GM18502 (cell line): ENCODE data around the gene ZNF823.
"Not testable (repeated sequence)": the region's sequence is repeated elsewhere in the genome, so short reads cannot be mapped to it uniquely, and the experiment has no call there.

Source experiments
- ATAC-seq: cut with Tn5 transposase; IDR thresholded peaks from one replicate; pipeline ENCODE4 v1.9.1; 2021; ENCODE audit warnings: mild to moderate bottlenecking; ENCODE audit not compliant: unreplicated experiment, poor library complexity

ZNF823 gene

GRCh38 chr19:11685676-11686650 lies 52.8 kb downstream of the ZNF823 start:
- ATAC-seq = no peak

GRCh38 chr19:11684987-11685675 lies 53.6 kb downstream of the ZNF823 start:
- no peak for ATAC-seq

- ATAC-seq = no peak
Observed at GRCh38 chr19:11680689-11681302, 58.0 kb downstream of the ZNF823 start.

- no peak for ATAC-seq
Observed at GRCh38 chr19:11678504-11678903, 60.2 kb downstream of the ZNF823 start.

- ATAC-seq = not testable (repeated sequence)
Observed at GRCh38 chr19:11676661-11677600, 61.8 kb downstream of the ZNF823 start.

- ATAC-seq = no peak
Observed at GRCh38 chr19:11675569-11675968, 63.2 kb downstream of the ZNF823 start.

- no peak for ATAC-seq
Observed at GRCh38 chr19:11674067-11674492, 64.7 kb downstream of the ZNF823 start.

GRCh38 chr19:11673608-11674041 lies 65.1 kb downstream of the ZNF823 start:
- ATAC-seq = no peak
